GM18507 (cell line): ENCODE measurements around the gene PIRT.

Experiments
- DNase-seq: peaks from one replicate; pipeline ENCODE4 v3.0.0; 2011; ENCODE audit warnings: low read depth; ENCODE audit not compliant: insufficient read length; ENCODE audit errors: extremely low spot score
- FAIRE-seq: peaks from 2 replicates; lab custom pipeline; 2011; peaks lifted over from hg19 to GRCh38; lab: Jason Lieb, UNC

The PIRT gene

DNA sequence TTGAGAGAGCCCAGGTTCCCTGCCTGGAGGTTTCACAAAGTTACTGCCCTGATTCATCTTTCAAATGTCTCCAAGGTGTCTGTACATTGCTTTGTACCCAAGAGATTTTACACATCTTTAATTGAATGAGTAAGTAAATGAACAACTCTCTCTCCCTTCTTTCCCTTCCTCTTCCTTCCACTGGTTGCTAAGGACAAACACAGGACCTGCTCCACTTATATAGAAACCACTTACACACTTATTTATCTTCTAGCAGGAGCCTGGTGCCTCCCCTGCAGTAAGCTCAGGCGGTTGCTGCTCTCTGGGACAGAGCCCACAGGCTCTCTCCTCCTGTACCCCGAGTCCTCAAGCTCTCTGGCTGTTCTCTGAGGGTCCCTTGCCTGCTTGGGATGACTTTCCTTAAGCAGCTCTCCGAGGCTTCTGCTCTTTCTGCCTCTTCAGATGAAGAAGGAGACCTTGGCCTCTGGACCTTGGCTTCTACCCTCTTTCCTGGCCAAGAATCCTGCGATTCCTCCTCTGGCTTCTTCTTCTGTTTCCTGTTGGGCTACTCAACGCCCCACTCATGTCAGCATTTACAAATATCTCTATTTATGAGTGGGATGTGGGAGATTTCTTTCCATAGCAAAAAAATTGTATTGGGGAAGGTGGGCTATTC is 9.9 kb downstream of the PIRT start:
- no peak for DNase-seq
- FAIRE-seq, result no peak

DNA sequence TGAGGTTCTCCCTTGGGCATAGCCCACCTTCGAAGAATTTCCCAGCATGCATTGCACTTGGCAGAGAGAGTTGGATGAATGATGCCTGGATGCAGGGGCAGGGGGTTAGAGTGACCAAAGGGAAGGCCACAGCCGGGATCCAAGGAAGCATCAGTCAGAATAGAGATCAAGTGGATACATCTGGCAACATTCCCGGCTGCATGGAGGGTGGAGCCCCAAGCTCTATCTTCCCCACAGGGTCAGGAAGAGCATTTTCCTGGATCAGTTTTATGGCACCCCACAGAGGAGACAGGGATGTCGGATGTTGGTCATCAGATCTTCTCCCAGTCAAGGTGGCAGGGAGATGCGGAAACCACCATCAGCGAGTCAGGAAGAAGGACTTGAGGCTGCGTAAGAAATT is 13.0 kb downstream of the PIRT start:
- FAIRE-seq, result no peak

DNA sequence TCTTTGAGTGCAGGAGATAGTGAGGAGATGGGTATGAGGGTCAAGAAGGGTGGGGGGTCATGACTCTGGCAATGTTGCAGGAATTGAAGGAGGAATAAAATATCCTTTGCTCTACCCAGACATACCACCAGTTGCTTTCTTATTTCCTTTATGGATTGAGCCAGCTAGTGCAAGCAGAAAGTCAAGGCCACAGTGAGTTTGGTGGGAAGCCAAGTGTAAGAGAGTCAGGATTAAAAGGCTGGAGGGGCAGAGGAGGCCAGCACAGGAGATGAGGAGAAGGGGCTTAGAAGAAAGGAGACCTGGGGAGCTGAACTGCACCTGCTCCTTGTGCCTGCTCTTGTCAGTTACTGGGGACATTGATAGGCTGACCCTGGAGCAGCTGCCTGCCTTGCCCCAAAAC is 16.1 kb downstream of the PIRT start:
- FAIRE-seq, result no peak
- DNase-seq, result no peak

More for the DNA sequence above, 13.0 kb downstream of the PIRT start:
- no peak for DNase-seq

DNA sequence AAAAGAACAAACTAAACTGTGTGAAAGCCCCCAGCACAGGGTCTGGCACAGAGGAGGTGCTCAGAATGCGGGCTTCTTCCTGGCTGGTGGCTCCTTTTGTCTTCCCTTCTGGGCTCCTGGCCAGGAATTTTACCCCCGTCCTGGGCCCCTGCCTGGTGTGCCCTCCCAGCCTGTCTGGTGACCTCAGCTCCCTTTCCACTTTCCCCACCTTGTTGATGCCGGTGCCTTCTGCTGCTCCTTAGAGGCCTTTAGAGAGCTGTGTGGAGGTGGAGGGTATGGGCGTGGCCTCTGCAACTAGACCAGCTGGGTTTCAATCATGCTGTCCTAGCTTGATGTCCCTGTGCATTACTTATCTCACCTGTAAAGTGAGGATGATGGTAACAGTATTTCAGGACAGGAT is 16.8 kb downstream of the PIRT start:
- FAIRE-seq (no peak), DNase-seq (no peak)

DNA sequence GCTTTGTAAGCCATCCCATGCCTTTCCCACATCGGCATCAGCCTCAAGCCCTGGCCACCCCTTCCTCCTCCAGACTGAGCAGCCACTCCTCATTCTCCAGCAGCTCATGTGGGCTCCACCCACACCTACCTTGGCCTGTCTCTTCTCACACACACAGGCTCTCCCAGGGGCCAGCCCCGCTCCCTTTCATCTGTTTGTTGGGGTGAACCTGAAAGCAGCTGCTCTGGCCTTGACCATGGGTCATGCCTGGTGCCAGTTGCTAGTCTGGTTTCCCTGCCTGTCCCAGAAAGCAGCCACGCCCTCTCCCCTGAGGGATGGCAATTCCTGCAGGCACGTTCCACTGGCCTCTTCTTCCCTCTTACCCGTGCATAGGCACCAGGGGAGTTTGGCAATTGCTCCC is 22.6 kb downstream of the PIRT start:
- no peak for DNase-seq
- FAIRE-seq, result no peak

DNA sequence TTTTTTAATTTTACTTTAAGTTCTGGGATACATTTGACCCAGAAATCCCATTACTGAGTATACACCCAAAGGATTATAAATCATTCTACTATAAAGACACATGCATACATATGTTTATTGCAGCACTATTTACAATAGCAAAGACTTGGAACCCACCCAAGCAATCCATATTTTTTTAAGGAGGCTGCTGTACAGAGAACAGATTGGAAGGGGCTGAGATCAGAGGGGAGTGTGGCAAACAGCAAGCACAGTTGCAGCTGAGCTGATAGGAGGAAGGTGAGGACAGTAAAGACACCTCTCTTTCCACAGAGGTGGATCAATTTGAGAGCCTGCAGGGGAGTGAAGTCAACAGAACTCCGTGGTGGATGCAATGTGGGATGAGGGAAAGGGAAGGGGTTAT is 23.8 kb downstream of the PIRT start:
- no peak for DNase-seq
- no peak for FAIRE-seq

DNA sequence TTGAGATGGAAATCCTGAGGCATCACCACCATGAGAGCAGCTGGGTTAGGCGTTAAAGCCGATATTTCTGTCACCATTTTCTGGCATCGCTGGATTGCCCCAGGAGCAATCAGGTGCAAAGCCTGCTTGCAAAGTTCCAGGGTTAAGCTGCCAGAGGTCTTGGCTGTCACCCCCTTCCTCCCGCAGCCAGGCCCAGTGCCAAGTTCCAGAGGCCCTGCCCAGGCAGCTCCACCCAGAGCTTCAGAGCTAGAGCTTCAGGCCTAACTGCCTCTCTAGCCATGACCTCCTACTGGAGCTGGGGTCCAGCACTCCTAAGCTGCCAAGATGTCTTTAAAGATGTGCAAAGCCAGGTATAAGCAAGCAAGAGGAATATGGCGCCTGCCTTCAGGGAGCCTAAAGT is 25.2 kb downstream of the PIRT start:
- FAIRE-seq, result no peak
- no peak for DNase-seq

DNA sequence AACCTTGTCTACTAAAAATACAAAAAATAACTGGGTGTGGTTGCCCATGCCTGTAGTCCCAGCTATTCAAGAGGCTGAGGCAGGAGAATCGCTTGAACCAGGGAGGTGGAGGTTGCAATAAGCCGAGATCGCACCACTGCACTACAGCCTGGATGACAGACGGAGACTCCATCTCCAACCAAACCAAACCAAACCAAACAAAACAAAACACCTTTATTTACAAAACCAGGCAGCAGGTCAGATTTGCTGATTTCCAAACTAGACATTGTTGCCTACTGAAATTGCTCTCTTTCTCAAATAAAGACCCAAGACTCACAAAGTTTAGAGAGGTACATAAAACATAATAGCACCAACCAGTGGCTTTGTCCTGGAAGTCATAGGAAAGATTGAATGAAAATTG is 28.3 kb downstream of the PIRT start:
- DNase-seq (no peak), FAIRE-seq (no peak)

DNA sequence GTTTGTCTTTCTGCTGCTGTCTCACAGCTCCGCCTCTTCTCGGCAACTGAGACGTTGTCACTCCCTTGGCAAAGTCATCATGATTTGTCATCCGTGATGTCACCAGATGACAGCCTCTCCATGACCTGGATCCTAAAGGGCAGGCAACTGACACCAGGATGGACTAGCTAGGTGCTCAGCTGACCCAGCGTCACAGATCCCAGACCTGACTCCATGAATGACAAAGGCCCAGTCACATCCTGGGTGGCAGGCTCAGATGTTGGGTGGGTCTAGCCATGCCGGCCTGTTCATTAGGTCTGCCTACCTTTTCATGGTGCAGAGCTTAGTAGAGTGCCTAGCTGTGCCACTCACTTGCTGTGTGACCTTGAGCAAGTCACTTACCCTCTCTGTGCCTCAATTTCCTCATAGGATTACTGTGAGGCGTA is 30.2 kb downstream of the PIRT start:
- FAIRE-seq (no peak), DNase-seq (no peak)

DNA sequence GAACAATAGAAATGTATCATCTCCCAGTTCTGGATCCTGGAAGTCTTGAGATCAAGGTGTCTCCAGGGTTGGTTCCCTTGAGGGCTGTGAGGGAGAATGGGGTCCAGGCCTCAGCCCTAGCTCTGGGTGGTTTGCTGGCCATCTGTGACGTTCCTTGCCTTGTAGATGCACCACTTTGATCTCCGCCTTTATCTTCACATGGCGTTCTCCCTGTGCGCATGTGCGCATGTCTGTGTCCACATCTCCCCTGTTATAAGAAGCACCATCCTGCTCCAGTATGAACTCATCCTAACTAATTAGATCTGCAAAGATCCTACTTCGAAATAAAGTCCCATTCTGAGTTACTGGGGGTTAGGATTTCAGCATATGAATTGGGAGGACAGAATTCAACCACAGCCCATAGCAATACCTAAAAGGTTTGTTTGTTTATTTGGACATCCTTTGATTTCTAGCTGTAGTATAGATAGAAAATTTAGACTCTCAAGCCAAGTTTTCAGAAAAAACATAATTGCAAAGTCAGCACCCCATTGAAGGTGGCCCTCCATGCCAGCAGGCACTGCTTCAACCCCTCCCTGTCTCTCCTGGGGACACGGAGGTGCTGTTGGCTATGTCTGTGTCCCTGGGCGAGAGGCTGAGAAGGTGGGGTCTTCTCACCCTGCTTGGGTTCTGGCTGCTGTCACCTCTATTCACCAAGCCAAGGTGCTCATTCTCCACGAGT is 31.2 kb downstream of the PIRT start:
- FAIRE-seq (no peak), DNase-seq (no peak)

DNA sequence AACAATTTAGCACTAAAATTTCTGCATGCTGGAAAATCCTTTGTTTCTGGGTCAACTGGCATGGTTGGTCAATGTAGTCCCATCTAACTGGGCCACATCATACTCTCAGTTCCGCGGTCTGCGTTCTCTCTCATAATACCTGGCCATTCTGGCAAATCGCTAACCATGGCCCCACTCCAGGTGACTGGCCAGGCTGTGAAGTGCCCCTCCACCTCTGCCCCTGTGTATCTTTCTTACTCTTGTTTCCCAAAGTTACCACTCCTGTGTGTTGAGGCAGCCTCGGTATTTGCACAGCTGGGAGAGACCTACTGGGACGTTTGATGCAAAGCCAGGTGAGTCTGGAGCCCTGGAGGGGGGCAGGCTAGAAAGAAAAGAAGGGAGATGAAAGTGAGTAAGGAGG is 32.0 kb downstream of the PIRT start:
- FAIRE-seq (no peak), DNase-seq (no peak)

DNA sequence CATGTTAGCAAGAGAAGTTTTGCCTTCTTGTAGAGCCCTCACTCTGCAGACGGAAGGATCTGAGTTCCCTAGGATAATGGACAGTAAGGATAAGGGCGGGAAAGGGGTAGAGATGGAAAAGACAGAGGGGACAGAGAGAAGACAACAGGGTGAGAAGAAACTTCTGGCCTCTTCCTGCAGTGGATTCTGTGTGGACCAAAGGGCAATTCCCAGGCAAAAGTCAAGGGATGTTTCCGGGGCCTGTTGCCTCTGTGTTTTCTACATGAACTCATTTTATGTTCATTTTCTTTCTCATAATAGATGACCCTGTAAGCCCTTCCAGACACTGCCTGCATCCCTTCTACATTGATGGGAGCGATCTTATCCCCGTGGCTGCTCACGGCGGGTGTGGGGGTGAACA is 33.3 kb downstream of the PIRT start:
- FAIRE-seq, result no peak
- no peak for DNase-seq

DNA sequence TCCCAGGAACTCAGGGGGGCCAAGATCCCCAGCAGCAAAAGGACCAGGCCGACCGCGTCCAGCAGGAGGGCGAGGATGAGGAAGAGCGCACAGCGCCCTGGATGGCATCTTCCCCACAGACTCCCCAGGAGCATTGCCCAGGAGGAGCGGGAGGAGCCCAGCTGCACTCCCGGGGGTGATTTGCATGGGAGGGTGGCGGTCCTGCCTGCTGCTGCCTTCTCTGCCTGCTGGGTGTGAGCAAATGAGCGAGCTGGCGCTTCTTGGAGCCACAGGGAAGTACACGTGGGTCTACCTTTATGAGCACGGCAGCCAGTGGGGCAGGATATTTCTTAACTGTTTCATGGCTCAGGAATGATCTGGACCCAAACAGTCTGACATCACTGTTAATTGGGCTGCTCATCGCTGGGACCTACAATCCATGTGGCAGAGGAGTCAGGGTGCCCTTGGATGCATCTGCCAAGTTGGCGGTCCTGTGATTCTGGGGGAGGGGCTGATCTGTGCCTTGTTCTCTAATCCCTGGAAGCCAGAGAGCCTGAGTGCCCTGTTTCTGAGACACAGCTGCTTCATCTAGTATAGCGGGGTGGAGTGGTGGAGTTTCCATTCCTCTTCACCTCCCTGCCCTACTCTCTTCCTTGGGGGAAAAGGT is 33.9 kb downstream of the PIRT start, which contains the start of gene TMEM238L:
Gene TMEM238L, minus strand, starts transcription at position 270 of the 646 bp plus-strand sequence. Its CDS starts 136 bp downstream, at position 134.
- DNase-seq (no peak), FAIRE-seq (no peak)

DNA sequence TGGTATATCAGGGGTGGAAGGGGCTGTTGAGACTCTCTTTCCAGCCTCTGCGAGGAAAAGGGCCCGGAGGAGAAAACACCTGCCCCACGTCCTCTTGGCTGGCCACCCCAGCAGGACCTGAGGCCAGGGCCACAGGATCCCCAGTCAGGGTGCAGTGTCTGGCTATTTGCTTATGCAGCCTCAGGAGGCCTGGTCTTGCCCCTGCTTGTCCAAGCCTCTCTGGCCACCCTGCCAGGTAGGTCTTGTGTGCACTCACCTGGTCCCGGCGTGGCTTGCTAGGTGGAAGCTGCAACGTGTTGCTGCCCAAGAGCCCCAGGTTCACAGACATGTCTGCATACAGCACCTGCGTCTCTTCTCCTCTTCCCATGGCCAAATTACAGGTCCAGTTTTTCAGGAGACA is 34.5 kb downstream of the PIRT start:
- no peak for DNase-seq
- FAIRE-seq, result no peak

DNA sequence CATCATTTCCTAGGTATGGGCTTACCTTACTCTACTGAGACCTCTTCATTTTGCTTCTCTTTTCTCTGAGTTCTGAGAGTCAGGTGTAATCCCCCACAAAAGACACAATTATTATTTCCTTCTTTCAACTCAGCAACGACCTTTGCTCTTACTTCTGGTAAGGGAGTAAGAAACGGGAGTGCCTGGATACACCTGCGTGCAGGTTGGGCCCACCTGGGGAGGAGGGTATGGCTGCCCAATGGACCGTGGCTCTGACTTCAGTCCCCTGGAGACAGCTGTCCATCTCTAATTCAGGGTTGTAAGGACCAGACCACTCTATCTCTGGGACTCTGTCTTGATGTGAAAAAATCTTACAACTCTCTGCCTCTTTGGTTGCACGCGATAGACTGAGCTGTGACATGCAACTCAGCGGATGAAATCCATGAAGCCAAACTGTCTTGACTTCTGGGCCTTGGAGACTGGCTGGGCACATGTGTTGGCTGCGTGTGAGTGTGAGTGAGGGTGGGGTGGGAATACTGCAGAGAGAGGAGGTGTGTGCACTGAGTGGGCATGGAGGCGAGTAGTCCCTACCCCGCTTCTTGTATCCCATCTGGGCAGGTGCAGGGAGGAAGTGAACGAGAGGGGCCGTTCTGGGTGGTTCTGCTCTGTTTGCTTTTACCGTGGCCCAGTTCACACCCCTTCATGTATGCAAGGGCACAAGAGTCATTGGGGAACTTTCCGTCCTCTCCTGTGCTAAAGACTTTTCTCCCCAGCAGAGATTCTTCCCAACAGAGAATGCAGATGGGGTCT is 35.2 kb downstream of the PIRT start:
- no peak for DNase-seq
- no peak for FAIRE-seq

DNA sequence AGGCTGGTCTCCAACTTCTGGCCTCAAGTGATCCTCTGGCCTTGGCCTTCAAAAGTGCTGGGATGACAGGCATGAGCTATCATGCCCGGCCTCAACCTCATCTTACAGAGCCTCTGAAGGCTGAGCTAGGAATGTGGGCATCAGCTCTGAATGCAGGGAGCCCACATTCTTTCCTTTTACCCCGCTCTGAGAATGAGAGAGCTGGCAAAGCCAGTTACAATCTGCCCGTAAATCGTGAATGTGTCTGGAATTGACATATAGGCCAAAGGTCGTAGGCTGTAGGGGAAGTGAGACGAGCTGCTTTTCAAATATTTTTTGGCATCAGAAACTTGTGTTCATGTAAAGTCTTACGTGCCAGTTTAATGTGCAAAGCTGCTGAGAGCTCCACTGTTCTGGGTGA is 38.5 kb downstream of the PIRT start:
- FAIRE-seq, result no peak
- DNase-seq, result no peak

DNA sequence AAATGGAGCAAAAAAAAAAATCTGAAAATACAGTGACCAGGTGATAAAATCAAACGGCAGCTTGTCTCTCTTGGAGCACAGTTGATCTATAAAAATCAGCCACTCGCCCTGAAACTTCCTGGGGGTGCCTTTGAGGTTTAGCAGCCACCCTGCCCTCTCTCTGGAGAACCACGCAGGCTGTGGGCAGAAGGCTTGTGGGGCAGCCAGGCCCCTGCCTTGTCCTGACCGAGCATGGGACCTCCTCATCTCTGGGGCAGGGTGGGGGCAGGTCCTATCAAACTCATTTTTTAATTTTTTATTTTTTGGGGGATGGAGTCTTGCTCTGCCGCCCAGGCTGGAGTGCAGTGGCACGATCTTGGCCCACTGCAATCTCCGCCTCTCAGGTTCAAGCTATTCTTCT is 39.0 kb downstream of the PIRT start:
- FAIRE-seq (no peak), DNase-seq (no peak)

DNA sequence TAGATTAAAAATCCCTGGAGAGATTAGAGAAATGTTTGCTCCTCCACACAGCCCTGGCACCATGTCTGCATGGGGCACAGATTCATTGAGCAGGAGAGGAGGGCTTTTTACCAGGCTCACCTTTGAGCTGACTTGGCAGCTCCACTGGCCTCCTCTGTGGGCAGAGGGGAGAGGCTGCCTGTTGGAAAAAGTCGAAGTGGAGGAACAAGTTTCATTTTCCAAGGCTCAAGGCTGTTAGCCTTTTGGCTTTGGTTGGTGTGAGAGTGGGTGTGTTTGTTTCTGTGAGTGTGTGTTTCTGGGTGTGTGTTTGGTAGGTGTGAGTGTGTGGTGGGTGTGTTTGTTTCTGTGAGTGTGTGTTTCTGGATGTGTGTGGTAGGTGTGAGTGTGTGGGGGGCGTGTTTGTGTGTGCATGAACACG is 39.5 kb downstream of the PIRT start:
- DNase-seq (no peak), FAIRE-seq (no peak)

DNA sequence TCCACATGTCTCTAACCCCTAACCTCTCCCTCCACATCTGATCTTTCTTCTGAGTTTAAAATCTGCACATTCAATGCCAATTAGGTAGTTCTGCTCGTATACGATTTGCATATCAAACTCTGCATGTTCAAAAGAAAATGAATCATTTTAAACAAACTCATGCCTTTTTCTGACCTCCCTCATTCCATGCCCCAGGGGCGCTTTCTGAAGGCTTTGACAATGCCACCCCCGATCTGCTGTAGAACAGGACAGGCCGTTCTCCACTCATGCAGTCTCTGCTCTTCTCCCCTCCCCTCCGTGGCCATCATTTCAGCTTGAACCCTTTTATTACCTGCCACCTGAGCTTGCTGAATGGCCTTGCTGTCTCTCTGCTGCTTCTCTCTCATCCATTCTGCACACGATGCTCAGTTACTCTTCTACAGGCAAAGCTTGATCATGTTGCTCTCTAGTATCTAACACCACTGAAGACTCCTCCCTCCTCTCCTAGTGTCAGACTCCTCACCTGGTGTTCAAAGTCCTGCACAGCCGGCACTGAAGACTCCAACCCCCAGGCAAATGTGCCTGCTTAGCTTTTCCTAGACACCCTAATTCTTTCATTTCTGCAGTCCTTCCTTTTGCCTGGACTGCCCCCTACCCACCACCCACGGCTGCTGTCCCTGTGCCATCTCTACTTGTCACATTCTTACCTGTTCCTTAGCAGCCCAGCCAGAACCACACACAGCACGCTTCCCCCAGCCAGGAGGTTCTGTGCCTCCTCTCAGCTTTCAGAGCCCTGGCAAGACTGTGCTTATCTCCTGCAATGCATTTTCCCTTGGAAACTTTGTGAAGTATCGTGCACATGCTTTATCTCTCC is 40.2 kb downstream of the PIRT start:
- no peak for FAIRE-seq
- DNase-seq, result no peak
